ENCODE measurements around the gene TRAPPC13. TPM values are rescaled to one million over a fixed set of nuclear protein-coding genes. Genes with fewer than 3 reads are reported as not detected.
"Not testable (repeated sequence)": the region's sequence is repeated elsewhere in the genome, so short reads cannot be mapped to it uniquely, and the experiment has no call there.

Gene TRAPPC13
- total and polyA plus RNA-seq, 2 donors (not counting 1 experiment from before 2014, with no cell fraction given) = 22.8 to 34.8 TPM

DNA sequence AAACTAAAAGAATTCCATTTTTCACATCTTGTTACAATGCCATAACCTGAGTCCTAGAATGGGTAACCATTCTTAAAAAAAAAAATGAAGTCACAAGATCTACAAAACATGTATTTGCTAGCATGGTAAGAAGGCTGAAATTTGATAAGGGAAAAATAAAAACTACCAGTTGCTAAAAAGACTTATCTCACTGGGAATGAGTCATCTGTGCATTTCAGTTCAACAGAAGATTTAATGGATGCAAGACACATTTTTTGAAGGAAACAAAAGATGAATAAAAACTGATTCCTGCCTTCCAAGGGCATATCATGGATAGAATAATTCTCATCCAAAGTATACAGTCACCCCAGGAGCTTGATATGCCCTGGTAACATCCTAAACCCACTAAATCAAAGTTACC, 49.9 kb downstream of the TRAPPC13 start:
- H3K36me3 ChIP-seq (ENCODE audit: control insufficient read depth, insufficient read depth, low read length) = peaks cover 1% of the 10 kb centered on the region
- H3K9ac ChIP-seq (ENCODE audit: insufficient read depth, low read length) = no peak overlapping the region
- DNase-seq (ENCODE audit: low read depth in 2 of 2) = peak; percentile 13 to 29
- no peaks in the 10 kb centered on the region for H3K27me3 ChIP-seq (ENCODE audit: control insufficient read depth, insufficient read depth, low read length)
- H3K27ac ChIP-seq (ENCODE audit: insufficient read depth, low read length) = no peak overlapping the region
- H3K9me3 ChIP-seq (ENCODE audit: control insufficient read depth, insufficient read depth, low read depth, low read length) = no peaks in the 10 kb centered on the region
- H3K79me2 ChIP-seq (ENCODE audit: control insufficient read depth, insufficient read depth, low read length) = no peaks in the 10 kb centered on the region
- no peaks in the 10 kb centered on the region for H4K20me1 ChIP-seq (ENCODE audit: control insufficient read depth, extremely low read depth, insufficient read depth, low read length)
- H3K4me2 ChIP-seq (ENCODE audit: extremely low read depth, insufficient read depth, low read length) = no peak overlapping the region
- peaks cover 3% of the 10 kb centered on the region for H3K4me1 ChIP-seq (ENCODE audit: control insufficient read depth, extremely low read depth, insufficient read depth, low read length)
- TF ChIP-seq EZH2 (IDR thresholded peaks at IDR 0.05; ENCODE audit: low read length, missing control alignments) = no peak
- TF ChIP-seq, protein P1, sequence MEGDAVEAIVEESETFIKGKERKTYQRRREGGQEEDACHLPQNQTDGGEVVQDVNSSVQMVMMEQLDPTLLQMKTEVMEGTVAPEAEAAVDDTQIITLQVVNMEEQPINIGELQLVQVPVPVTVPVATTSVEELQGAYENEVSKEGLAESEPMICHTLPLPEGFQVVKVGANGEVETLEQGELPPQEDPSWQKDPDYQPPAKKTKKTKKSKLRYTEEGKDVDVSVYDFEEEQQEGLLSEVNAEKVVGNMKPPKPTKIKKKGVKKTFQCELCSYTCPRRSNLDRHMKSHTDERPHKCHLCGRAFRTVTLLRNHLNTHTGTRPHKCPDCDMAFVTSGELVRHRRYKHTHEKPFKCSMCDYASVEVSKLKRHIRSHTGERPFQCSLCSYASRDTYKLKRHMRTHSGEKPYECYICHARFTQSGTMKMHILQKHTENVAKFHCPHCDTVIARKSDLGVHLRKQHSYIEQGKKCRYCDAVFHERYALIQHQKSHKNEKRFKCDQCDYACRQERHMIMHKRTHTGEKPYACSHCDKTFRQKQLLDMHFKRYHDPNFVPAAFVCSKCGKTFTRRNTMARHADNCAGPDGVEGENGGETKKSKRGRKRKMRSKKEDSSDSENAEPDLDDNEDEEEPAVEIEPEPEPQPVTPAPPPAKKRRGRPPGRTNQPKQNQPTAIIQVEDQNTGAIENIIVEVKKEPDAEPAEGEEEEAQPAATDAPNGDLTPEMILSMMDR (conservative IDR thresholded peaks at IDR 0.05 in 1 of 2, IDR thresholded peaks at IDR 0.05 in 1 of 2; ENCODE audit: low read depth in 1 of 2, low read length in 2 of 2) = no peak
- H3K4me3 ChIP-seq (replicated peaks in 1 of 4; ENCODE audit: control extremely low read depth in 1 of 4, insufficient read depth in 1 of 4, low read depth in 3 of 4, low read length in 4 of 4) = no peak overlapping the region
- H2AFZ ChIP-seq (ENCODE audit: low read length) = no peak overlapping the region

DNA sequence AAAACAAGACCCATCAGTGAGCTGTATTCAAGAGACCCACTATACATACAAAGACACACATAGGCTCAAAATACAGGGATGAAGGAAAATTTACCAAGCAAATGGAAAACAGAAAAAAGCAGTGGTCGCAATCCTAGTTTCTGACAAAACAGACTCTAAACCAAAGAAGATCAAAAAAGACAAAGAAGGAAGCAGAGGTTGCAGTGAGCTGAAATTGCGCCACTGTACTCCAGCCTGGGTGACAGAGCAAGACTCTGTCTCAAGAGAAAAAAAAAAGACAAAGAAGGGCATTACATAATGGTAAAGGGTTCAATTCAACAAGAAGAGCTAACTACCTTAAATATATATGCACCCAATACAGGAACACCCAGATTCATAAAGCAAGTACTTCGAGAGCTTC, 51.2 kb downstream of the TRAPPC13 start:
- not testable (repeated sequence) for H3K36me3 ChIP-seq (ENCODE audit: control insufficient read depth, insufficient read depth, low read length); H3K27me3 ChIP-seq (ENCODE audit: control insufficient read depth, insufficient read depth, low read length); H4K20me1 ChIP-seq (ENCODE audit: control insufficient read depth, extremely low read depth, insufficient read depth, low read length); H3K4me3 ChIP-seq (replicated peaks in 1 of 4; ENCODE audit: control extremely low read depth in 1 of 4, insufficient read depth in 1 of 4, low read depth in 3 of 4, low read length in 4 of 4); H3K4me1 ChIP-seq (ENCODE audit: control insufficient read depth, extremely low read depth, insufficient read depth, low read length); H3K9me3 ChIP-seq (ENCODE audit: control insufficient read depth, insufficient read depth, low read depth, low read length); H3K79me2 ChIP-seq (ENCODE audit: control insufficient read depth, insufficient read depth, low read length); H3K27ac ChIP-seq (ENCODE audit: insufficient read depth, low read length); H3K4me2 ChIP-seq (ENCODE audit: extremely low read depth, insufficient read depth, low read length); DNase-seq (ENCODE audit: low read depth in 2 of 2); H3K9ac ChIP-seq (ENCODE audit: insufficient read depth, low read length); H2AFZ ChIP-seq (ENCODE audit: low read length)

DNA sequence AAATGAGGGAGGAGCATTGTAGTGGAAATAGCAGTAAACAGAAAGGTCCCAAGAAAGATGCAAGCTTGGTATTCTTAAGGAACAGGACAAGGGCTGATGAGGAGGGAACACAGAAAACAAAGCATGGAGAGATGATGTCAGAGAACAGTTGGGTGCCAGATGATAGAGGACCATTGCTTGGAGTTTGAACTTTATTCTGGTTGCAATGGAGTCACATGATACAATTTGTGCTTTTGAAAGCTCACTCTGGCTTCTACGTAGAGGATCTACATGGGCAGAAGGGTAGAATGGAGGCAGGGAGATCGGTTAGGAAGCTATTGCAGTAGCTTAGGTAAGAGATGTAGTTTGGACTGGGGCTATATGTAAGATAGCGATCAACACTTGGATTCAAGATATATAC, 57.3 kb downstream of the TRAPPC13 start:
- Histone ChIP-seq H3K4me2 (ENCODE audit: extremely low read depth, insufficient read depth, low read length) (no peak overlapping the region), H3K27ac (ENCODE audit: insufficient read depth, low read length) (no peak overlapping the region), H3K9me3 (ENCODE audit: control insufficient read depth, insufficient read depth, low read depth, low read length) (no peaks in the 10 kb centered on the region), H3K4me3 (replicated peaks in 1 of 4; ENCODE audit: control extremely low read depth in 1 of 4, insufficient read depth in 1 of 4, low read depth in 3 of 4, low read length in 4 of 4) (no peak overlapping the region), H3K36me3 (ENCODE audit: control insufficient read depth, insufficient read depth, low read length) (no peaks in the 10 kb centered on the region), H3K4me1 (ENCODE audit: control insufficient read depth, extremely low read depth, insufficient read depth, low read length) (no peaks in the 10 kb centered on the region), H3K79me2 (ENCODE audit: control insufficient read depth, insufficient read depth, low read length) (no peaks in the 10 kb centered on the region), H4K20me1 (ENCODE audit: control insufficient read depth, extremely low read depth, insufficient read depth, low read length) (no peaks in the 10 kb centered on the region), H2AFZ (ENCODE audit: low read length) (no peak overlapping the region), H3K9ac (ENCODE audit: insufficient read depth, low read length) (no peak overlapping the region), H3K27me3 (ENCODE audit: control insufficient read depth, insufficient read depth, low read length) (no peaks in the 10 kb centered on the region)
- TF ChIP-seq, protein P1 (conservative IDR thresholded peaks at IDR 0.05 in 1 of 2, IDR thresholded peaks at IDR 0.05 in 1 of 2; ENCODE audit: low read depth in 1 of 2, low read length in 2 of 2) = no peak
- TF ChIP-seq EZH2 (IDR thresholded peaks at IDR 0.05; ENCODE audit: low read length, missing control alignments) = no peak
- DNase-seq (ENCODE audit: low read depth in 2 of 2) = no peak
